Karpas-422 (cell line): ENCODE results near the gene CTBP2. TPM values are rescaled to one million over a fixed set of nuclear protein-coding genes. Genes with fewer than 3 reads are reported as not detected.

ENCODE experiments used
- DNase-seq: peaks from one replicate; pipeline ENCODE4 v3.0.0-alpha.2; 2015
- H2AFZ ChIP-seq: fragments of 200-600 bp; sonication (generic); 2 replicates; pipeline ENCODE4 v1.6.1; 2014; ENCODE audit warnings: antibody characterized with exemption, low read length, mixed read lengths
- H3K27ac ChIP-seq: fragments of 200-600 bp; sonication (generic); 2 replicates; pipeline ENCODE4 v1.5.1; 2014; ENCODE audit warnings: mild to moderate bottlenecking, low read length, moderate library complexity
- H3K27me3 ChIP-seq: fragments of 200-600 bp; sonication (generic); 2 replicates; pipeline ENCODE4 v1.6.1; 2014; ENCODE audit warnings: low read length, mixed read lengths
- H3K36me3 ChIP-seq: fragments of 200-600 bp; sonication (generic); 2 replicates; pipeline ENCODE4 v1.6.1; 2014; ENCODE audit warnings: low read length, mixed read lengths; ENCODE audit not compliant: insufficient read depth
- H3K4me1 ChIP-seq: fragments of 200-600 bp; sonication (generic); 2 replicates; pipeline ENCODE4 v1.6.1; 2014; ENCODE audit warnings: mild to moderate bottlenecking, low read length, mixed read lengths
- H3K4me2 ChIP-seq: fragments of 200-600 bp; sonication (generic); 2 replicates; pipeline ENCODE4 v1.6.1; 2014; ENCODE audit warnings: low read length, low read depth, mild to moderate bottlenecking; ENCODE audit not compliant: poor library complexity, severe bottlenecking
- H3K4me3 ChIP-seq: fragments of 200-600 bp; sonication (generic); 2 replicates; pipeline ENCODE4 v1.5.1; 2014; ENCODE audit warnings: mild to moderate bottlenecking, antibody characterized with exemption, low read length, mixed read lengths
- H3K79me2 ChIP-seq: fragments of 200-600 bp; sonication (generic); 2 replicates; pipeline ENCODE4 v1.6.1; 2014; ENCODE audit warnings: mild to moderate bottlenecking, low read length, mixed read lengths
- H3K9ac ChIP-seq: fragments of 200-600 bp; sonication (generic); 2 replicates; pipeline ENCODE4 v1.6.0; 2014; ENCODE audit warnings: low read length
- H3K9me2 ChIP-seq: fragments of 200-600 bp; sonication (generic), shearing (Covaris generic); replicated peaks from 2 replicates; pipeline ENCODE4 v1.6.0; 2014; ENCODE audit warnings: mild to moderate bottlenecking, low read length, moderate library complexity; ENCODE audit not compliant: insufficient read depth
- H3K9me3 ChIP-seq: fragments of 300-700, 200-600 bp; sonication (generic); 2 replicates; pipeline ENCODE4 v1.6.1; 2014; ENCODE audit warnings: low read length, mixed read lengths
- H4K20me1 ChIP-seq: fragments of 200-600 bp; sonication (generic); 2 replicates; pipeline ENCODE4 v1.6.1; 2014; ENCODE audit warnings: mild to moderate bottlenecking, antibody characterized with exemption, low read length, low read depth; ENCODE audit not compliant: insufficient read depth
- total RNA-seq: library from RNA; depleted of rRNA; stranded (reverse); fragments of >200 nt; shearing (Covaris generic); gene quantifications from 2 replicates; pipeline ENCODE4 v1.2.3, GENCODE V29; 2014; ENCODE audit warnings: low replicate concordance

CTBP2 gene
- total RNA-seq, 1 experiment from 2014 or later = 0.15 TPM

DNA sequence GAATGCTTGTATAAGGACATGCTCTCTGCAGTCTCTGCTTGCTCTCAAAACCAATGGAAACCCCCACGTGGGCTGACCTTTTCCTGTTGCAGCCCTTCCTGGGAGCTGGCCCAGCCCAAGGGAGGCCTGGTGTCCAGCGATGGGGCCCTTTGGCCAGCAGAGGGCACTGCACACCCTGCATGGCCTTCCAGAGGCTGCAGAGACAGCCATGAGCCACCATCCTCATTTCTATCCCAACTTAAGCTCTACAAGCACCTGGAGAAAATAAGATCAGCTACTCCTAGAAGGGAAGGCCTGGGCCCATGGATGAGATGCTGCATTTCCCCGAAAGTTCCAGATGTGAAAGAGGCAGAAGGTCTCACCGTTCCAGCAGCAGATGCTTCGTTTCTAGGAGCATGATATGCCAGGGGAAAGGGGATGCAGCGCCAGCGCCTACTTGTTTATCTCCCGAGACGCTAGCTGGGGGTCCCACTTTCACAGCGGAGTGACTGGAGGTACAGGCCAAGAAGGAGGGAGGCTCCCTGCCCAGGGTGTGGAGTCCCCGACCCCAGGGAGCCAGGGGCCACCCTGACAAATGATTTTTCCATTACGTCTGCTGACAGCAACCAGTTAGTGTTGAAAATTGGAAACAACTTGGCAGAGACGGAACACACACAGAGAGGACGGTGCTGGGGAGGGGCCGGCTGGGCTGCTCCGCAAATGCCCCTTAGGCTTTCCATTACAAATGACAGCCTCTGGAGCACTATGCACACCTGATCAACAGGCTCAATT lies 112.1 kb downstream of the CTBP2 start:
- H3K4me1 ChIP-seq = no peaks in the 10 kb centered on the region
- H3K9me3 ChIP-seq = no peaks in the 10 kb centered on the region
- H3K27ac ChIP-seq = no peak overlapping the region
- H3K27me3 ChIP-seq = no peaks in the 10 kb centered on the region
- no peaks in the 10 kb centered on the region for H3K9me2 ChIP-seq
- peak; percentile 84 for DNase-seq
- no peak overlapping the region for H3K9ac ChIP-seq
- no peak overlapping the region for H3K4me3 ChIP-seq
- H3K79me2 ChIP-seq = no peaks in the 10 kb centered on the region
- no peak overlapping the region for H3K4me2 ChIP-seq
- H3K36me3 ChIP-seq = no peaks in the 10 kb centered on the region
- H4K20me1 ChIP-seq = 0 out of 2 replicates have a peak, but pooled peaks cover 3% of the 10 kb centered on the region
- H2AFZ ChIP-seq = no peak overlapping the region

DNA sequence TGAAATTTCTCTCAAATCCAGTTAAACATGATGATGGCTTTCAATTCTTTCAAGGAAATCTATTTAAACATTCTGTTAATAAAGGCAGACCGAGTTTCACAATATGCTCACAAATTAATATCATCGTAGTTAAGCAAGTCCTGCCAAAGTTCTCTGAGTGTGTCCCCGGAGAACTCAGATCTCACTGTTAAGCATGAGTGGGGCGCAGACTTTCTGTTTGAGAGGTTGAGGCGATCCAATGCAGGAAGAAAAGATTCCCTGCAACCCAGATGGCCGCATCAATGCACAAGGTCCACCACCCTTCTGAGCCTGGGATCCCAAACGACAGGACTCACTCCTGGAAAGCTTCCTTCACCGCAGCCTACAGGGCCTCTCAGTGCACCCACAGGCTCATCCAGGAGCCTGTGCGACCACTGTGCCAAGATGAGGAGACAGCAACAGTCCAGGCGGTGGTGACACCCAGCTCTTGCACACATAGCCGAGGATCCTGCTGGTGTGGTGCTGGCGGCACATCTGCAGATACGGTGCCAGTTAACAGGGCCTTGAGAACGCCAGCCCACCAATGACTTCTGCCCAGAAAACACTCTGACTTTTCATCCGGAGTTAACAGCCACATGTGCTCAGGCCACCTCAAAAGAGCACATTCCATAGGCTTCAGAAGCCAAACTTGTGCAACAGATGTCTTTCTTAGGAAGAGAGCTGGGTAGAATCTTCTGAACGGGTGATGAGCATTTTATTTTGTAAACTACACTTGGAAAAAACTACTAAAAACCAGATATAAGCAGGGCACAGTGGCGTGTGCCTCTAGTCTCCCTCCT lies 116.3 kb downstream of the CTBP2 start:
- H3K4me2 ChIP-seq = no peak overlapping the region
- no peak overlapping the region for H3K27ac ChIP-seq
- no peaks in the 10 kb centered on the region for H3K27me3 ChIP-seq
- no peak overlapping the region for H2AFZ ChIP-seq
- no peaks in the 10 kb centered on the region for H3K9me2 ChIP-seq
- H3K9me3 ChIP-seq = no peaks in the 10 kb centered on the region
- H3K4me3 ChIP-seq = no peak overlapping the region
- 0 out of 2 replicates have a peak, but pooled peaks cover 3% of the 10 kb centered on the region for H4K20me1 ChIP-seq
- H3K79me2 ChIP-seq = no peaks in the 10 kb centered on the region
- H3K9ac ChIP-seq = no peak overlapping the region
- H3K36me3 ChIP-seq = no peaks in the 10 kb centered on the region
- no peaks in the 10 kb centered on the region for H3K4me1 ChIP-seq
- no peak for DNase-seq

DNA sequence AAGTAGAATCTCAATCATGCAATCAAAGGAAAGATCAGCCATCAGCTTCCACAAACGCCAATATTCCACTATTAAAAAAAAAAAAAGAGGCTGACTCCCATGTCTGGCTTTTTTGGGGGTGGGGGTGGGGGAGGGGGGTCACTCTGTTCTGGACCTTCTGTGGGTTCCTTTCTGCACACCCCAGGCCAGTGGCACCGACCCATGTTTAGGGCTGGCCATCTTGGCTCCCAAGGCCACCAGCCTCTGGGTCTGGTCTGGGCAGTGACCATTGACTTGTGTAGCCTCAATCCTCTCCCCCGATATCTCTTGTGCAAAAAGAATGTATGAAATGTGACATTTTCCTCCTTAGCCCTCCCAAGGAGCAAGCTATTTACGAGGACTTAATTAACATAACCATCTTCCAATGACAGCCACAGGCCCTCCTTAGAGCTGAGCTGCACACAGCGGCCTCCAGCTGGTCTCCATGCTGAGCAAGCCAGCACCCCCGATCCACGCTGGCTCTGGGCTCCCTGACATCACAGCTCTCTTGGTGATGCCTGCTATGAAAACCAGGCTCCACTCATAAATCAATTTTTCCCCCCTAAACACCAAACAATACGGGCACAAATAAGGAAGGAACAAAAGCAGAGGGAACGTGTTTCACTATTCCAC lies 118.4 kb downstream of the CTBP2 start:
- Histone ChIP-seq H3K36me3 (no peaks in the 10 kb centered on the region), H3K9me3 (no peaks in the 10 kb centered on the region), H3K79me2 (no peaks in the 10 kb centered on the region), H2AFZ (no peak overlapping the region), H3K4me1 (no peaks in the 10 kb centered on the region), H3K4me2 (no peak overlapping the region), H3K4me3 (no peak overlapping the region), H3K9ac (no peak overlapping the region), H3K27me3 (no peaks in the 10 kb centered on the region), H3K9me2 (no peaks in the 10 kb centered on the region), H4K20me1 (no peaks in the 10 kb centered on the region), H3K27ac (no peak overlapping the region)
- DNase-seq = no peak

DNA sequence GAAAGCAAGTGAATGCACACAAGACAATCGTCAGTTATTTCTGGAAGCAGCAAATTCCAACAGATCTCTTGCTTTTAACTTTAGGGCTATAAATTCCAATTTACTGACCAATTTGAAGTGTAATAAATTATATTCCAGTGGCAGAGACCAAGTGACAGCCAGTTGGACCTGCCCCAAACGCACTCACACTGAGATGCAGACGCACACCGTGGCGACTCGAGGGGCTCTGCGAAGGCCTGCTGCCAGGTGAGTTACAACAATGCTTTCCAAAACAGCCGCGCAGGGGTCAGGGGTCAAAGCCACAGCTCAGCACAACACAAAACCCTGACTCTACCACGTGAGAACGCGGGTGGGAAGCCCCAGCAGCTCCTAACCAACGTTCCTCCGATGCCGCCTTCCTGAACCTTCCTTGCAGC lies 121.0 kb downstream of the CTBP2 start:
- Histone ChIP-seq H4K20me1 (no peaks in the 10 kb centered on the region), H3K9me2 (no peaks in the 10 kb centered on the region), H3K4me2 (no peak overlapping the region), H3K27ac (no peak overlapping the region), H3K27me3 (no peaks in the 10 kb centered on the region), H3K9me3 (no peaks in the 10 kb centered on the region), H3K79me2 (no peaks in the 10 kb centered on the region), H3K36me3 (no peaks in the 10 kb centered on the region), H2AFZ (no peak overlapping the region), H3K4me1 (no peaks in the 10 kb centered on the region), H3K4me3 (no peak overlapping the region), H3K9ac (no peak overlapping the region)
- no peak for DNase-seq

DNA sequence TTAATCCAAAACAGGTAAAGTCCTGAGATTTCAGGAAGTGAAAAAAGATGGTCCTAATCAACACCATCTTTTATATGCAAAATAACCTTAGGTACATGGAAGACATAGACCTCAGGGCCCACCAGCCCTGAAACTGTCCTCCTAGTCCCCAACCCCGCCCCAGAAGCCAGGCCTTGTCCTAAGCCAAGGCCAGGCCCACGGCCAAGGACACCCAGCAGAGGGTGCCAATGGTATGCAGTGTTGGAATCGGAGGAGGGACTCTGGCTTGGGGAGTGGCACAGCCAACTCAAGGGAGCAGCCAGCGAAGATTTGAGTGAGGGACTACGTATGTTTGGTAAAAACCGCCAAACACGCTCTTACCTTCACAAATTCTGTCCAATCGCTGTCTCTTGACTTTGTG lies 121.7 kb downstream of the CTBP2 start:
- no peak overlapping the region for H3K27ac ChIP-seq
- H3K9me2 ChIP-seq = no peaks in the 10 kb centered on the region
- no peaks in the 10 kb centered on the region for H4K20me1 ChIP-seq
- no peaks in the 10 kb centered on the region for H3K79me2 ChIP-seq
- H3K4me1 ChIP-seq = no peaks in the 10 kb centered on the region
- H3K27me3 ChIP-seq = no peaks in the 10 kb centered on the region
- no peak overlapping the region for H2AFZ ChIP-seq
- peak; percentile 57 for DNase-seq
- H3K36me3 ChIP-seq = no peaks in the 10 kb centered on the region
- H3K4me3 ChIP-seq = no peak overlapping the region
- H3K9me3 ChIP-seq = no peaks in the 10 kb centered on the region
- no peak overlapping the region for H3K4me2 ChIP-seq
- no peak overlapping the region for H3K9ac ChIP-seq

DNA sequence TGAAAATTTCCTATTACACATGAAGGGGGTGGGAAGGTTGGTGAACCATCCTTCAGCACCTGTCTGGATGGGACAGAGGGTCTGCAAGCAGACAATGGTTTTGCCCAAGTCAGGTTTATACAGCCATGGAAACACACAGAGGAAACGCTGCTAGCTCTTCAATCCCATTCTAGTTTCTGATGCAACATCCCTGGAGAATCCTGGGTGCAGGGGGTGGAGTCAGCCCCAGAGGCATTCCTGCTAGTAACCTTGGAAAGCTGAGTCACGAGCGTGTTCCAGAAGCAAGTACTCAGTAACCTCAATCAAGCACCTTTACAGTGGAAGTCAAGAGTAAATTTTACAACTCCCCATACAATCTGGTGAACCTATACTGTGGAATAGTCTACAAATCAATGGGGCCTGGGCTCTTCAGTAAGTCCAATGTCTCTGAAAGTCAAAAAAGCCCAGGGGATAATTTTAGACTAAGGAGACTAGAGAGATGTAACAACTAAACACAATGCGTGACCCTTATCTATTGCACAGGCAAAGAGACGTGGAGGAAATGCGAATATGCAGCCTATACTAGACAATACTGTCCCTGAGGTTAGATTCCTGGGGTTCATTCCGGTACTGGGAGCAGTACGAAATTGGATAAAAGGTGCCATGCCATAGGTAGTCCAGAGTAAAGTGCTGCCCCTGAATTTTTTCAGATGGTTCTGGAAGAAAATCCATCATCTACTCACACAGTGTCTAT lies 123.1 kb downstream of the CTBP2 start:
- no peak overlapping the region for H3K4me3 ChIP-seq
- no peak overlapping the region for H3K27ac ChIP-seq
- H3K27me3 ChIP-seq = no peaks in the 10 kb centered on the region
- H3K4me2 ChIP-seq = no peak overlapping the region
- no peaks in the 10 kb centered on the region for H3K9me2 ChIP-seq
- no peaks in the 10 kb centered on the region for H4K20me1 ChIP-seq
- H3K4me1 ChIP-seq = no peaks in the 10 kb centered on the region
- no peaks in the 10 kb centered on the region for H3K79me2 ChIP-seq
- H3K9ac ChIP-seq = no peak overlapping the region
- H3K36me3 ChIP-seq = no peaks in the 10 kb centered on the region
- H3K9me3 ChIP-seq = no peaks in the 10 kb centered on the region
- H2AFZ ChIP-seq = no peak overlapping the region
- DNase-seq = no peak

DNA sequence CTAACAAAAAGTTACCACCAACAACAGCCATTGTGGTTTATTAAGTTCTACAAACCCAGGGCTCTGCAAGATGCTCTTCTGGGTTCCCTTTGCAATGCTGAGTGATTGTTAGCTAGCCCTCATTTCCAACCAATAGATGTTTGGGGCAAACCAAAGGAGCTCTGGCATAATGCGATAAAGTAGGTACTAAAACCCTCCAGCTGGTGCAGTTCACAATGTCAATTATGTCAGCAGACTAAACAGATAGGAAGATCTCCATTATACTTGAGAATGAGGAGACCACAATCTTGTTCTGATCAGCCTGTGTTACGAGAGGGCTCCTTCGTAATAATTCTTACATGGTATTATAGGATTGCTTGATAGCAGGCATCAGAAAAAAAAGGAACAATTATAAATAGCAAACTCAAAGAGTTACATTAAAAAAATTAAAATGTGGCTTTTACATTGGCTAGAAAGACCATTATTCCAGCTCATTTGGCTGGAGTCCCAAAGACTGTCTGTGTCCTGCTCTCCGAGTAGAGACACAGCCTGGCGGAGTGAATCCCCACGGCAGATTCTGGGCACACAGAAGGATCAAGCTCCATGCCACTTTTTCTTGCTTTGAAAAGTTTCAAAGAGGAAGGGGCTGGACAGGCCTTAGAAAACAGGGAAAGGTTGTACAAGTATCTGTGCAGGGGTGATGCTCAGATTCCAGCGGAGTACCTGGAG lies 124.6 kb downstream of the CTBP2 start:
- DNase-seq = no peak
- Histone ChIP-seq H3K4me3 (no peak overlapping the region), H3K36me3 (no peaks in the 10 kb centered on the region), H3K4me1 (no peaks in the 10 kb centered on the region), H3K9me2 (no peaks in the 10 kb centered on the region), H2AFZ (no peak overlapping the region), H3K79me2 (no peaks in the 10 kb centered on the region), H4K20me1 (no peaks in the 10 kb centered on the region), H3K27me3 (no peaks in the 10 kb centered on the region), H3K9me3 (no peaks in the 10 kb centered on the region), H3K9ac (no peak overlapping the region), H3K4me2 (no peak overlapping the region), H3K27ac (no peak overlapping the region)
